ENCODE results near the gene EGFL7. TPM values are rescaled to one million over a fixed set of nuclear protein-coding genes. Genes with fewer than 3 reads are reported as not detected.

EGFL7 gene
- total and polyA plus RNA-seq, 2 of the 8 experiments (the other 6 are each of a cell fraction or from before 2014, with no cell fraction given), result 37.8 to 53.4 TPM

DNA sequence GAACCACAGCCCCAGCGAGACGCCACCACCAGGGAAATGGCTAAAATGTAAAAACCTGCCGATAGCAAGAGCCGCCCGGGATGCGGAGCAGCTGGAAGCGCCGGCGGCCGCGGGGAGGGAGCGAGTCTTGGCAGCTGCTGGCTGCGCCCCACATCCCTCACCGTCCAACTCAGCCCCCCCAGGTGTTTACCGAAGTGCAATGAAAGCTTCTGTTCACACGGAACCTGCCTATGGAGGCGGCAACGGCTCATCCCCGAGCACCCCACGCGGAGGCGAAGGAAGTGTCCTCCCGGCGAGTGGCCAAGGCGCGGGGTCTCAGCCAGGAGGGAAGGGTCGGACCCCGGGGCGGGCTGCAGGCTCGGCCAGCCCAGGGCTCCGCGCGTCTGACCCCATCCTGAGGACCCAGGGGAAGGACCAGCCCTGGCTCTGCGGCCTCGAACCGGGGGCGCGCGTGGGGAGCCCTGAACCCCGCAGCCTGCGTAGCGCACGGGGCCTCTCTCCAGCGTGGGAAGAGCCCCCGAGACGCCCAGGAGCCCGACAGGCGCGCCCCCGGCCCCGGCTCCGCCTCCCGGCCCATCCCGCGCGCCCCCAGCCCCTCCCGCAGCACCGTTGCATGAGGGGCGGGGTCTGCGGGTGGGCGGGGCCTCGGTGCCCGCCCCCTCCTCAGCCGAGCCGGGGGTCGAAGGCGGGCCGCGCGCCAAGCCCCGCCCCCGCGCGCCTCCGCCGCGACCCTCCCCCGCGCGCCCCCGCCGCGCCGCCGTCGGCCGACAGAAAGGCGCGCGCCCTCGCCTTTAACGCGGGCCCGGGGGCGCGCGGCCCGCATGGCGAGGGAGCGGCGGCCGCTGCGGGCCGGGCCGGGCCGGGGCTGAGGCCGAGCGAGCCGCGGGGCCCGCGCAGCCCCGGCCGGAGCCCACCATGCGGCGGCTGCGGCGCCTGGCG, 49.3 kb downstream of the EGFL7 start, which contains the start of gene DIPK1B (continued):
- TF ChIP-seq, protein P1, sequence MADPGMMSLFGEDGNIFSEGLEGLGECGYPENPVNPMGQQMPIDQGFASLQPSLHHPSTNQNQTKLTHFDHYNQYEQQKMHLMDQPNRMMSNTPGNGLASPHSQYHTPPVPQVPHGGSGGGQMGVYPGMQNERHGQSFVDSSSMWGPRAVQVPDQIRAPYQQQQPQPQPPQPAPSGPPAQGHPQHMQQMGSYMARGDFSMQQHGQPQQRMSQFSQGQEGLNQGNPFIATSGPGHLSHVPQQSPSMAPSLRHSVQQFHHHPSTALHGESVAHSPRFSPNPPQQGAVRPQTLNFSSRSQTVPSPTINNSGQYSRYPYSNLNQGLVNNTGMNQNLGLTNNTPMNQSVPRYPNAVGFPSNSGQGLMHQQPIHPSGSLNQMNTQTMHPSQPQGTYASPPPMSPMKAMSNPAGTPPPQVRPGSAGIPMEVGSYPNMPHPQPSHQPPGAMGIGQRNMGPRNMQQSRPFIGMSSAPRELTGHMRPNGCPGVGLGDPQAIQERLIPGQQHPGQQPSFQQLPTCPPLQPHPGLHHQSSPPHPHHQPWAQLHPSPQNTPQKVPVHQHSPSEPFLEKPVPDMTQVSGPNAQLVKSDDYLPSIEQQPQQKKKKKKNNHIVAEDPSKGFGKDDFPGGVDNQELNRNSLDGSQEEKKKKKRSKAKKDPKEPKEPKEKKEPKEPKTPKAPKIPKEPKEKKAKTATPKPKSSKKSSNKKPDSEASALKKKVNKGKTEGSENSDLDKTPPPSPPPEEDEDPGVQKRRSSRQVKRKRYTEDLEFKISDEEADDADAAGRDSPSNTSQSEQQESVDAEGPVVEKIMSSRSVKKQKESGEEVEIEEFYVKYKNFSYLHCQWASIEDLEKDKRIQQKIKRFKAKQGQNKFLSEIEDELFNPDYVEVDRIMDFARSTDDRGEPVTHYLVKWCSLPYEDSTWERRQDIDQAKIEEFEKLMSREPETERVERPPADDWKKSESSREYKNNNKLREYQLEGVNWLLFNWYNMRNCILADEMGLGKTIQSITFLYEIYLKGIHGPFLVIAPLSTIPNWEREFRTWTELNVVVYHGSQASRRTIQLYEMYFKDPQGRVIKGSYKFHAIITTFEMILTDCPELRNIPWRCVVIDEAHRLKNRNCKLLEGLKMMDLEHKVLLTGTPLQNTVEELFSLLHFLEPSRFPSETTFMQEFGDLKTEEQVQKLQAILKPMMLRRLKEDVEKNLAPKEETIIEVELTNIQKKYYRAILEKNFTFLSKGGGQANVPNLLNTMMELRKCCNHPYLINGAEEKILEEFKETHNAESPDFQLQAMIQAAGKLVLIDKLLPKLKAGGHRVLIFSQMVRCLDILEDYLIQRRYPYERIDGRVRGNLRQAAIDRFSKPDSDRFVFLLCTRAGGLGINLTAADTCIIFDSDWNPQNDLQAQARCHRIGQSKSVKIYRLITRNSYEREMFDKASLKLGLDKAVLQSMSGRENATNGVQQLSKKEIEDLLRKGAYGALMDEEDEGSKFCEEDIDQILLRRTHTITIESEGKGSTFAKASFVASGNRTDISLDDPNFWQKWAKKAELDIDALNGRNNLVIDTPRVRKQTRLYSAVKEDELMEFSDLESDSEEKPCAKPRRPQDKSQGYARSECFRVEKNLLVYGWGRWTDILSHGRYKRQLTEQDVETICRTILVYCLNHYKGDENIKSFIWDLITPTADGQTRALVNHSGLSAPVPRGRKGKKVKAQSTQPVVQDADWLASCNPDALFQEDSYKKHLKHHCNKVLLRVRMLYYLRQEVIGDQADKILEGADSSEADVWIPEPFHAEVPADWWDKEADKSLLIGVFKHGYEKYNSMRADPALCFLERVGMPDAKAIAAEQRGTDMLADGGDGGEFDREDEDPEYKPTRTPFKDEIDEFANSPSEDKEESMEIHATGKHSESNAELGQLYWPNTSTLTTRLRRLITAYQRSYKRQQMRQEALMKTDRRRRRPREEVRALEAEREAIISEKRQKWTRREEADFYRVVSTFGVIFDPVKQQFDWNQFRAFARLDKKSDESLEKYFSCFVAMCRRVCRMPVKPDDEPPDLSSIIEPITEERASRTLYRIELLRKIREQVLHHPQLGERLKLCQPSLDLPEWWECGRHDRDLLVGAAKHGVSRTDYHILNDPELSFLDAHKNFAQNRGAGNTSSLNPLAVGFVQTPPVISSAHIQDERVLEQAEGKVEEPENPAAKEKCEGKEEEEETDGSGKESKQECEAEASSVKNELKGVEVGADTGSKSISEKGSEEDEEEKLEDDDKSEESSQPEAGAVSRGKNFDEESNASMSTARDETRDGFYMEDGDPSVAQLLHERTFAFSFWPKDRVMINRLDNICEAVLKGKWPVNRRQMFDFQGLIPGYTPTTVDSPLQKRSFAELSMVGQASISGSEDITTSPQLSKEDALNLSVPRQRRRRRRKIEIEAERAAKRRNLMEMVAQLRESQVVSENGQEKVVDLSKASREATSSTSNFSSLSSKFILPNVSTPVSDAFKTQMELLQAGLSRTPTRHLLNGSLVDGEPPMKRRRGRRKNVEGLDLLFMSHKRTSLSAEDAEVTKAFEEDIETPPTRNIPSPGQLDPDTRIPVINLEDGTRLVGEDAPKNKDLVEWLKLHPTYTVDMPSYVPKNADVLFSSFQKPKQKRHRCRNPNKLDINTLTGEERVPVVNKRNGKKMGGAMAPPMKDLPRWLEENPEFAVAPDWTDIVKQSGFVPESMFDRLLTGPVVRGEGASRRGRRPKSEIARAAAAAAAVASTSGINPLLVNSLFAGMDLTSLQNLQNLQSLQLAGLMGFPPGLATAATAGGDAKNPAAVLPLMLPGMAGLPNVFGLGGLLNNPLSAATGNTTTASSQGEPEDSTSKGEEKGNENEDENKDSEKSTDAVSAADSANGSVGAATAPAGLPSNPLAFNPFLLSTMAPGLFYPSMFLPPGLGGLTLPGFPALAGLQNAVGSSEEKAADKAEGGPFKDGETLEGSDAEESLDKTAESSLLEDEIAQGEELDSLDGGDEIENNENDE (IDR thresholded peaks at IDR 0.05; ENCODE audit: insufficient replicate concordance, low read length), result no peak
- TF ChIP-seq ASH2L (IDR thresholded peaks at IDR 0.05; ENCODE audit: low read length), result peak; percentile 73
- TF ChIP-seq KDM4A (IDR thresholded peaks at IDR 0.05; ENCODE audit: low read depth, low read length, severe bottlenecking), result peak; percentile 87
- TF ChIP-seq TAF1 (IDR thresholded peaks at IDR 0.05; ENCODE audit: low read depth, low read length), result peak; percentile 37; the same call in 1 of the 2 replicates
- TF ChIP-seq HDAC2 (IDR thresholded peaks at IDR 0.05; ENCODE audit: borderline replicate concordance in 1 of 2, low read depth in 2 of 2, low read length in 2 of 2), result 0 out of 4 replicates have a peak, but pooled peaks of 1 of the 2 experiments have one; percentile 23
- peak; percentile 71; the same call in 1 of the 2 replicates for TF ChIP-seq SP4 (IDR thresholded peaks at IDR 0.05; ENCODE audit: low read length)
- TF ChIP-seq BACH1 (IDR thresholded peaks at IDR 0.05; ENCODE audit: low read length), result peak; percentile 38; the same call in 1 of the 2 replicates
- TF ChIP-seq, protein P2, sequence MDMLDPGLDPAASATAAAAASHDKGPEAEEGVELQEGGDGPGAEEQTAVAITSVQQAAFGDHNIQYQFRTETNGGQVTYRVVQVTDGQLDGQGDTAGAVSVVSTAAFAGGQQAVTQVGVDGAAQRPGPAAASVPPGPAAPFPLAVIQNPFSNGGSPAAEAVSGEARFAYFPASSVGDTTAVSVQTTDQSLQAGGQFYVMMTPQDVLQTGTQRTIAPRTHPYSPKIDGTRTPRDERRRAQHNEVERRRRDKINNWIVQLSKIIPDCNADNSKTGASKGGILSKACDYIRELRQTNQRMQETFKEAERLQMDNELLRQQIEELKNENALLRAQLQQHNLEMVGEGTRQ (IDR thresholded peaks at IDR 0.05; ENCODE audit: low read length), result no peak
